Endothelial cell of umbilical vein (primary cell): ENCODE results near the gene SAMD14. TPM values are rescaled to one million over a fixed set of nuclear protein-coding genes. Genes with fewer than 3 reads are reported as not detected.

Source experiments
- BruUV-seq: library from RNA; stranded (reverse); fragments of 400-500 nt; replicated peaks from 2 replicates; lab custom pipeline; 2021; lab: Mats Ljungman, UMichigan
- CTCF ChIA-PET: fragments of 300-600, 350-600 bp; sonication (Branson Sonifier 250); formaldehyde crosslinking; loops from one replicate; lab custom pipeline; 2021; ENCODE audit warnings: antibody characterized with exemption, inconsistent platforms; lab: Charles Lee
- POLR2A ChIA-PET: fragments of 300-600, 350-600 bp; sonication (Branson Sonifier 250); formaldehyde crosslinking; loops from one replicate; lab custom pipeline; 2021; ENCODE audit warnings: antibody characterized with exemption, inconsistent platforms; lab: Charles Lee
- DNase-seq: peaks from one replicate; pipeline ENCODE4 v3.0.0-alpha.2; 2011; ENCODE audit warnings: low read depth, low spot score
- FAIRE-seq: peaks from 2 replicates; lab custom pipeline; 2011; peaks lifted over from hg19 to GRCh38; lab: Jason Lieb, UNC
- H2AFZ ChIP-seq: 2 replicates; pipeline ENCODE4 v1.6.0; 2012; ENCODE audit warnings: low read depth, low read length, control low read depth, inconsistent platforms
- H3K27ac ChIP-seq: 2 replicates; pipeline ENCODE4 v1.5.1; 2011; ENCODE audit warnings: low read depth, mild to moderate bottlenecking, control low read depth, low read length, moderate library complexity; ENCODE audit not compliant: insufficient read depth
- H3K27me3 ChIP-seq, 2 experiments: 2 replicates each; pipeline versions ENCODE4 v1.6.0 to v1.6.1; 2011; ENCODE audit warnings: low read length in 2 of 2, mixed read lengths in 1 of 2; ENCODE audit not compliant: control insufficient read depth in 2 of 2, insufficient read depth in 2 of 2
- H3K36me3 ChIP-seq, 2 experiments: 2 replicates in 1 of 2; 3 replicates in 1 of 2; pipeline ENCODE4 v1.5.1; 2011; ENCODE audit warnings: low read length in 2 of 2, mild to moderate bottlenecking in 1 of 2, moderate library complexity in 1 of 2; ENCODE audit not compliant: control insufficient read depth in 2 of 2, insufficient read depth in 2 of 2; ENCODE audit errors: extremely low read depth in 1 of 2
- H3K4me1 ChIP-seq: 3 replicates; pipeline ENCODE4 v1.5.1; 2011; ENCODE audit warnings: mild to moderate bottlenecking, low read length; ENCODE audit not compliant: control insufficient read depth, insufficient read depth; ENCODE audit errors: extremely low read depth
- H3K4me2 ChIP-seq: 2 replicates; pipeline ENCODE4 v1.6.1; 2011; ENCODE audit warnings: low read length, control low read depth, mixed read lengths; ENCODE audit not compliant: insufficient read depth
- H3K4me3 ChIP-seq, 3 experiments: fragments of 200-600 bp in 1 of 3; sonication (generic), shearing (Covaris generic) in 1 of 3; replicated peaks in 1 of 3; 2 replicates each; pipeline ENCODE4 v1.5.1; 2011 to 2016; ENCODE audit warnings: control low read depth in 3 of 3, low read length in 3 of 3, mild to moderate bottlenecking in 2 of 3, inconsistent platforms in 1 of 3, low read depth in 1 of 3, moderate library complexity in 1 of 3; ENCODE audit not compliant: insufficient read depth in 1 of 3
- H3K79me2 ChIP-seq: 2 replicates; pipeline ENCODE4 v1.6.0; 2012; ENCODE audit warnings: low read length, inconsistent platforms; ENCODE audit not compliant: control insufficient read depth, insufficient read depth
- H3K9ac ChIP-seq: replicated peaks from 2 replicates; pipeline ENCODE3; 2011; ENCODE audit warnings: low read length, control low read depth; ENCODE audit not compliant: insufficient read depth; ENCODE audit errors: extremely low read depth
- H3K9me1 ChIP-seq: replicated peaks from 3 replicates; pipeline ENCODE4 v1.6.0; 2011; ENCODE audit warnings: mild to moderate bottlenecking, low read length; ENCODE audit not compliant: control insufficient read depth, insufficient read depth; ENCODE audit errors: extremely low read depth
- H3K9me3 ChIP-seq: replicated peaks from 2 replicates; pipeline ENCODE4 v1.5.1; 2012; ENCODE audit warnings: low read length, inconsistent platforms; ENCODE audit not compliant: control insufficient read depth, insufficient read depth
- H4K20me1 ChIP-seq: replicated peaks from 2 replicates; pipeline ENCODE3; 2011; ENCODE audit warnings: mild to moderate bottlenecking, low read length; ENCODE audit not compliant: control insufficient read depth, insufficient read depth; ENCODE audit errors: extremely low read depth
- EZH2 ChIP-seq: IDR thresholded peaks from 2 replicates; pipeline ENCODE4 v1.6.1; 2012; ENCODE audit warnings: borderline replicate concordance, low read depth, mild to moderate bottlenecking, moderate library complexity, low read length, inconsistent platforms; ENCODE audit not compliant: severe bottlenecking
- FOS ChIP-seq: IDR thresholded peaks from 2 replicates; pipeline ENCODE4 v1.6.1; 2011; ENCODE audit warnings: mild to moderate bottlenecking, low read length, moderate library complexity, borderline replicate concordance; ENCODE audit not compliant: insufficient read depth
- GATA2 ChIP-seq: IDR thresholded peaks from 2 replicates; pipeline ENCODE4 v1.7.0; 2011; ENCODE audit warnings: low read depth, mild to moderate bottlenecking, moderate library complexity, mixed read lengths, low read length; ENCODE audit not compliant: insufficient read length, insufficient read depth
- JUN ChIP-seq: IDR thresholded peaks from 2 replicates; pipeline ENCODE4 v1.6.1; 2011; ENCODE audit warnings: borderline replicate concordance, low read depth; ENCODE audit not compliant: insufficient read length, insufficient read depth
- MYC ChIP-seq: IDR thresholded peaks from one replicate; pipeline ENCODE4 v1.6.1; 2011; ENCODE audit warnings: mild to moderate bottlenecking, low read depth, low read length
- POLR2A ChIP-seq: IDR thresholded peaks from 2 replicates; pipeline ENCODE4 v1.6.1; 2012; ENCODE audit warnings: low read depth, mild to moderate bottlenecking, control low read depth, low read length
- POLR2AphosphoS5 ChIP-seq: IDR thresholded peaks from 2 replicates; pipeline ENCODE4 v1.6.1; 2012; ENCODE audit warnings: low read depth, mild to moderate bottlenecking, control low read depth, low read length, moderate library complexity; ENCODE audit not compliant: insufficient read depth
- dilution Hi-C: fragments of 300-500 bp; cut with MboI; formaldehyde crosslinking; loops from one replicate; pipeline ENCODE4 v1.15.0; 2019; ENCODE audit warnings: low sequenced_read_pairs; ENCODE audit not compliant: extremely low pct_ligation_motif_present
- intact Hi-C: fragments of 100-400 bp; cut with micrococcal nuclease; formaldehyde crosslinking; loops from one replicate; pipeline ENCODE4 v1.10.0; 2022
- polyA plus RNA-seq, 4 experiments: library from polyadenylated mRNA; depleted of rRNA in 3 of 4; stranded (reverse) in 3 of 4; unstranded in 1 of 4; fragments of >200 nt; gene quantifications; 2 replicates each; pipeline versions ENCODE4 v1.2.1 to v1.2.3, GENCODE V29; 2011 to 2012; ENCODE audit warnings: missing spikeins in 1 of 4
- total RNA-seq: library from RNA; stranded (reverse); gene quantifications from 2 replicates; pipeline ENCODE4 v1.2.3, GENCODE V29; 2021
- TF ChIP-seq, protein P1 (sequence below): IDR thresholded peaks from 2 replicates; pipeline ENCODE4 v1.6.1; 2011; ENCODE audit not compliant: insufficient read depth, insufficient read length
- TF ChIP-seq, protein P2 (sequence below), 2 donors: IDR thresholded peaks; 1 replicate in 1 of 2; 2 replicates in 1 of 2; pipeline ENCODE4 v1.5.1; 2011; ENCODE audit warnings: low read length in 2 of 2, mild to moderate bottlenecking in 2 of 2, moderate library complexity in 2 of 2, control low read depth in 1 of 2, inconsistent platforms in 1 of 2, low read depth in 1 of 2; ENCODE audit not compliant: insufficient read depth in 1 of 2; ENCODE audit errors: extremely low read depth in 1 of 2

SAMD14 gene
- total and polyA plus RNA-seq, 2 donors (not counting 3 experiments of a cell fraction or from before 2014, with no cell fraction given) = 6.8 to 15.6 TPM

DNA sequence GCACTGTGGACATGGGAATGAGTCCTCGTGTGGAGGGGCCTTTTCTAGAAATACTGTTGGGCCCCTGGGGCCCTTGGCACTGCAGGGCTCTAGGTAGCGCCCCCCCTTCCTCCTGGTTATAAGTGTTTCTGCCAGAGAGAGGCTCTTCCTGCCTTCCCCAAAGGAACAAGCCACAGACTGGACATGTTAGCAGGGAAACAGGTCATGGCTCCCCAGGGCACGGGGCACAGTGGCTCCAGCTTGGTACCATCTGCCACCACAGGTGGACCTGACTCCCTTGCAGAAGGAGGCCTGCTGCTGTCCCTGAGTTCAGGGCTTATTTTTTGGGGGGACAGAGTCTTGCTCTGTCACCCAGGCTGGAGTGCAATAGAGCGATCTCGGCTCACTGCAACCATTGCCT, 26.0 kb downstream of the SAMD14 start:
- Histone ChIP-seq H3K9me3 (no peaks in the 10 kb centered on the region), H3K27me3 (no peaks in the 10 kb centered on the region), H3K36me3 (peaks cover 0 to 2% of the 10 kb centered on the region in 2 experiments), H3K4me1 (no peaks in the 10 kb centered on the region), H3K4me2 (no peak overlapping the region), H3K79me2 (no peaks in the 10 kb centered on the region), H4K20me1 (no peaks in the 10 kb centered on the region), H3K9ac (no peak overlapping the region), H3K4me3 (no peak overlapping the region), H3K9me1 (no peaks in the 10 kb centered on the region), H3K27ac (no peak overlapping the region), H2AFZ (no peak overlapping the region)
- FAIRE-seq (no peak), DNase-seq (no peak)
- TF ChIP-seq JUN (no peak), MYC (no peak), POLR2AphosphoS5 (no peak), POLR2A (no peak)
- TF ChIP-seq, protein P1, sequence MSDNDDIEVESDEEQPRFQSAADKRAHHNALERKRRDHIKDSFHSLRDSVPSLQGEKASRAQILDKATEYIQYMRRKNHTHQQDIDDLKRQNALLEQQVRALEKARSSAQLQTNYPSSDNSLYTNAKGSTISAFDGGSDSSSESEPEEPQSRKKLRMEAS = no peak
- BruUV-seq = no TSS peak
- intact Hi-C loops (no loop called here), dilution Hi-C loops (no loop called here)
- POLR2A ChIA-PET = no interaction called here
- CTCF ChIA-PET = interaction anchor here (0.6 to 3.9 kb wide), 7 partner anchors 10 to 195 kb away, joined by 3 to 19 read pairs (median 3); no protein-coding TSS in a partner anchor

DNA sequence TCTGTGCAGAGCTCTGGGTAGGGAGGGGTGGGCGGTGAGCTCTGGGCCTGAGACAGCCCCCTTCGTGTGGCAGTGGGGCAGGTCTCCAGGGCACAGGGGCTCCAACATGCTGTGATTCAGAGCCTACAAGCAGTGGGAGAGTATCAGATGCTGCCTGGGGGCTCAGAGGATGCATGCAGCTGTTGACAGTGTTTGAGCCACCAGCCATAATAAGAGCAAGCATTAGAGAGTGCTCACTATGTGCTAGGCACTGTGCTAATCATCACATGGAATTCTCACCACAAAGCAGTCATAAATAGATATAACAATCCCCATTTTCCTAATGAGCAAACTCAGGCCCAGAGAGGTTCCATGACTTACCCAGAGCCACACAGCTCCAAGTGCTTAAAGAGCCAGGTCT, 26.7 kb downstream of the SAMD14 start:
- Histone ChIP-seq H3K27ac (no peak overlapping the region), H3K9me3 (no peaks in the 10 kb centered on the region), H2AFZ (no peak overlapping the region), H3K9me1 (no peaks in the 10 kb centered on the region), H3K4me1 (no peaks in the 10 kb centered on the region), H3K79me2 (no peaks in the 10 kb centered on the region), H3K36me3 (peaks cover 0 to 5% of the 10 kb centered on the region in 2 experiments), H3K4me3 (no peak overlapping the region), H3K9ac (no peak overlapping the region), H3K27me3 (no peaks in the 10 kb centered on the region), H4K20me1 (no peaks in the 10 kb centered on the region), H3K4me2 (no peak overlapping the region)
- no peak for DNase-seq
- FAIRE-seq = no peak
- BruUV-seq = no TSS peak
- ChIA-PET CTCF (interaction anchor here (3.5 to 3.9 kb wide), 2 partner anchors 9 to 12 kb away, joined by 12 to 19 read pairs; no protein-coding TSS in a partner anchor), POLR2A (no interaction called here)
- intact Hi-C loops (no loop called here), dilution Hi-C loops (no loop called here)
- TF ChIP-seq POLR2A = no peak
- TF ChIP-seq, protein P2, sequence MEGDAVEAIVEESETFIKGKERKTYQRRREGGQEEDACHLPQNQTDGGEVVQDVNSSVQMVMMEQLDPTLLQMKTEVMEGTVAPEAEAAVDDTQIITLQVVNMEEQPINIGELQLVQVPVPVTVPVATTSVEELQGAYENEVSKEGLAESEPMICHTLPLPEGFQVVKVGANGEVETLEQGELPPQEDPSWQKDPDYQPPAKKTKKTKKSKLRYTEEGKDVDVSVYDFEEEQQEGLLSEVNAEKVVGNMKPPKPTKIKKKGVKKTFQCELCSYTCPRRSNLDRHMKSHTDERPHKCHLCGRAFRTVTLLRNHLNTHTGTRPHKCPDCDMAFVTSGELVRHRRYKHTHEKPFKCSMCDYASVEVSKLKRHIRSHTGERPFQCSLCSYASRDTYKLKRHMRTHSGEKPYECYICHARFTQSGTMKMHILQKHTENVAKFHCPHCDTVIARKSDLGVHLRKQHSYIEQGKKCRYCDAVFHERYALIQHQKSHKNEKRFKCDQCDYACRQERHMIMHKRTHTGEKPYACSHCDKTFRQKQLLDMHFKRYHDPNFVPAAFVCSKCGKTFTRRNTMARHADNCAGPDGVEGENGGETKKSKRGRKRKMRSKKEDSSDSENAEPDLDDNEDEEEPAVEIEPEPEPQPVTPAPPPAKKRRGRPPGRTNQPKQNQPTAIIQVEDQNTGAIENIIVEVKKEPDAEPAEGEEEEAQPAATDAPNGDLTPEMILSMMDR (IDR thresholded peaks at IDR 0.05; ENCODE audit: extremely low read depth in 1 of 2, insufficient read depth in 1 of 2, low read depth in 1 of 2, low read length in 2 of 2) = no peak
- TF ChIP-seq MYC = no peak
- TF ChIP-seq JUN = no peak
- no peak for TF ChIP-seq FOS
- no peak for TF ChIP-seq GATA2
- TF ChIP-seq, protein P1 = no peak
- TF ChIP-seq EZH2 = no peak
- no peak for TF ChIP-seq POLR2AphosphoS5
